Measurements from ENCODE around the gene TEX261. TPM values are rescaled to one million over a fixed set of nuclear protein-coding genes. Genes with fewer than 3 reads are reported as not detected.

Gene TEX261
- total and polyA plus RNA-seq, 2 experiments from 2014 or later, result 5.7 to 17.5 TPM

GRCh38 chr2:70987386-70987785 lies 7.3 kb downstream of the TEX261 start:
- H3F3A ChIP-seq (replicated peaks; ENCODE audit: low read depth), result no peaks in the 10 kb centered on the region
- no peaks in the 10 kb centered on the region for H3K36me3 ChIP-seq (ENCODE audit: insufficient read depth)

GRCh38 chr2:70986499-70987189 lies 8.0 kb downstream of the TEX261 start:
- Histone ChIP-seq H3K27ac (ENCODE audit: low read depth) (no peak overlapping the region), H3K36me3 (ENCODE audit: insufficient read depth) (no peaks in the 10 kb centered on the region), H3K9me2 (ENCODE audit: insufficient read depth) (no peaks in the 10 kb centered on the region), H3K4me3 (no peak overlapping the region), H3K27me3 (ENCODE audit: insufficient read depth) (no peaks in the 10 kb centered on the region), H3K4me1 (ENCODE audit: insufficient read depth) (no peaks in the 10 kb centered on the region), H3F3A (replicated peaks; ENCODE audit: low read depth) (no peaks in the 10 kb centered on the region), H2AFZ (no peak overlapping the region), H3K79me2 (replicated peaks; ENCODE audit: insufficient read depth) (no peaks in the 10 kb centered on the region), H4K20me1 (replicated peaks; ENCODE audit: insufficient read depth) (peaks cover 16% of the 10 kb centered on the region), H3K4me2 (no peak overlapping the region)
- H3K4me3 Mint-ChIP-seq, result no peak overlapping the region
- peaks cover 5% of the 10 kb centered on the region for H3K4me1 Mint-ChIP-seq
- H3K27me3 Mint-ChIP-seq (ENCODE audit: insufficient read depth, low read depth, poor library complexity), result peaks cover 10% of the 10 kb centered on the region
- no peaks in the 10 kb centered on the region for H3K9me3 Mint-ChIP-seq
- H3K27ac Mint-ChIP-seq, result no peak overlapping the region
- H3K36me3 Mint-ChIP-seq (ENCODE audit: low read depth), result peaks cover 24% of the 10 kb centered on the region
- no peak for ATAC-seq
- no peak for DNase-seq (ENCODE audit: low spot score)
- TF ChIP-seq, protein P1, sequence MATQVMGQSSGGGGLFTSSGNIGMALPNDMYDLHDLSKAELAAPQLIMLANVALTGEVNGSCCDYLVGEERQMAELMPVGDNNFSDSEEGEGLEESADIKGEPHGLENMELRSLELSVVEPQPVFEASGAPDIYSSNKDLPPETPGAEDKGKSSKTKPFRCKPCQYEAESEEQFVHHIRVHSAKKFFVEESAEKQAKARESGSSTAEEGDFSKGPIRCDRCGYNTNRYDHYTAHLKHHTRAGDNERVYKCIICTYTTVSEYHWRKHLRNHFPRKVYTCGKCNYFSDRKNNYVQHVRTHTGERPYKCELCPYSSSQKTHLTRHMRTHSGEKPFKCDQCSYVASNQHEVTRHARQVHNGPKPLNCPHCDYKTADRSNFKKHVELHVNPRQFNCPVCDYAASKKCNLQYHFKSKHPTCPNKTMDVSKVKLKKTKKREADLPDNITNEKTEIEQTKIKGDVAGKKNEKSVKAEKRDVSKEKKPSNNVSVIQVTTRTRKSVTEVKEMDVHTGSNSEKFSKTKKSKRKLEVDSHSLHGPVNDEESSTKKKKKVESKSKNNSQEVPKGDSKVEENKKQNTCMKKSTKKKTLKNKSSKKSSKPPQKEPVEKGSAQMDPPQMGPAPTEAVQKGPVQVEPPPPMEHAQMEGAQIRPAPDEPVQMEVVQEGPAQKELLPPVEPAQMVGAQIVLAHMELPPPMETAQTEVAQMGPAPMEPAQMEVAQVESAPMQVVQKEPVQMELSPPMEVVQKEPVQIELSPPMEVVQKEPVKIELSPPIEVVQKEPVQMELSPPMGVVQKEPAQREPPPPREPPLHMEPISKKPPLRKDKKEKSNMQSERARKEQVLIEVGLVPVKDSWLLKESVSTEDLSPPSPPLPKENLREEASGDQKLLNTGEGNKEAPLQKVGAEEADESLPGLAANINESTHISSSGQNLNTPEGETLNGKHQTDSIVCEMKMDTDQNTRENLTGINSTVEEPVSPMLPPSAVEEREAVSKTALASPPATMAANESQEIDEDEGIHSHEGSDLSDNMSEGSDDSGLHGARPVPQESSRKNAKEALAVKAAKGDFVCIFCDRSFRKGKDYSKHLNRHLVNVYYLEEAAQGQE (IDR thresholded peaks at IDR 0.05; ENCODE audit: unreplicated experiment), result no peak
- TF ChIP-seq POLR2AphosphoS5 (IDR thresholded peaks at IDR 0.05; ENCODE audit: low read depth), result no peak
- no peak for TF ChIP-seq NANOG (IDR thresholded peaks at IDR 0.05; ENCODE audit: borderline replicate concordance)
- TF ChIP-seq, protein P2, sequence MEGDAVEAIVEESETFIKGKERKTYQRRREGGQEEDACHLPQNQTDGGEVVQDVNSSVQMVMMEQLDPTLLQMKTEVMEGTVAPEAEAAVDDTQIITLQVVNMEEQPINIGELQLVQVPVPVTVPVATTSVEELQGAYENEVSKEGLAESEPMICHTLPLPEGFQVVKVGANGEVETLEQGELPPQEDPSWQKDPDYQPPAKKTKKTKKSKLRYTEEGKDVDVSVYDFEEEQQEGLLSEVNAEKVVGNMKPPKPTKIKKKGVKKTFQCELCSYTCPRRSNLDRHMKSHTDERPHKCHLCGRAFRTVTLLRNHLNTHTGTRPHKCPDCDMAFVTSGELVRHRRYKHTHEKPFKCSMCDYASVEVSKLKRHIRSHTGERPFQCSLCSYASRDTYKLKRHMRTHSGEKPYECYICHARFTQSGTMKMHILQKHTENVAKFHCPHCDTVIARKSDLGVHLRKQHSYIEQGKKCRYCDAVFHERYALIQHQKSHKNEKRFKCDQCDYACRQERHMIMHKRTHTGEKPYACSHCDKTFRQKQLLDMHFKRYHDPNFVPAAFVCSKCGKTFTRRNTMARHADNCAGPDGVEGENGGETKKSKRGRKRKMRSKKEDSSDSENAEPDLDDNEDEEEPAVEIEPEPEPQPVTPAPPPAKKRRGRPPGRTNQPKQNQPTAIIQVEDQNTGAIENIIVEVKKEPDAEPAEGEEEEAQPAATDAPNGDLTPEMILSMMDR (conservative IDR thresholded peaks at IDR 0.05; ENCODE audit: low read depth in 2 of 2), result no peak
- no peak for TF ChIP-seq ETS1 (IDR thresholded peaks at IDR 0.05)

More at GRCh38 chr2:70987386-70987785, 7.3 kb downstream of the TEX261 start:
- TF ChIP-seq ZNF114 (CRISPR knock-in tag; IDR thresholded peaks at IDR 0.05) (no peak), EZH2phosphoT487 (IDR thresholded peaks at IDR 0.05; ENCODE audit: unreplicated experiment) (no peak), JUNB (IDR thresholded peaks at IDR 0.05; ENCODE audit: unreplicated experiment) (no peak), EZH2 (IDR thresholded peaks at IDR 0.05; ENCODE audit: low read depth, unreplicated experiment) (no peak)
- TF ChIP-seq, protein P1 (IDR thresholded peaks at IDR 0.05; ENCODE audit: unreplicated experiment), result no peak
- TF ChIP-seq, protein P2 (conservative IDR thresholded peaks at IDR 0.05; ENCODE audit: low read depth in 2 of 2), result no peak
- Histone ChIP-seq H3K4me2 (no peak overlapping the region), H3K27ac (ENCODE audit: low read depth) (no peak overlapping the region), H3K9me2 (ENCODE audit: insufficient read depth) (no peaks in the 10 kb centered on the region), H2AFZ (no peak overlapping the region), H3K4me3 (no peak overlapping the region), H3K4me1 (ENCODE audit: insufficient read depth) (no peaks in the 10 kb centered on the region), H3K79me2 (replicated peaks; ENCODE audit: insufficient read depth) (no peaks in the 10 kb centered on the region), H3K27me3 (ENCODE audit: insufficient read depth) (no peaks in the 10 kb centered on the region), H4K20me1 (replicated peaks; ENCODE audit: insufficient read depth) (peaks cover 20% of the 10 kb centered on the region)
- DNase-seq (ENCODE audit: low spot score) (no peak), ATAC-seq (no peak)
- Mint-ChIP-seq H3K9me3 (no peaks in the 10 kb centered on the region), H3K36me3 (ENCODE audit: low read depth) (peaks cover 24% of the 10 kb centered on the region), H3K4me3 (no peak overlapping the region), H3K27ac (no peak overlapping the region), H3K4me1 (peaks cover 5% of the 10 kb centered on the region), H3K27me3 (ENCODE audit: insufficient read depth, low read depth, poor library complexity) (peaks cover 9% of the 10 kb centered on the region)

Data from GM23338 (cell line).